Hippocampal formation (tissue), 2 donors: ENCODE measurements around the gene CADPS.

ENCODE experiments used
- DNase-seq, 2 donors: peaks; one replicate each; lab custom pipeline; 2025; lab: John Stamatoyannopoulos, UW

CADPS gene

GRCh38 chr3:62812631-62813030, 62.6 kb downstream of the CADPS start:
- no peak for DNase-seq

GRCh38 chr3:62811119-62811518, 64.1 kb downstream of the CADPS start:
- DNase-seq, result no peak

- no peak for DNase-seq
Observed at GRCh38 chr3:62809369-62809768, 65.8 kb downstream of the CADPS start.

DNA sequence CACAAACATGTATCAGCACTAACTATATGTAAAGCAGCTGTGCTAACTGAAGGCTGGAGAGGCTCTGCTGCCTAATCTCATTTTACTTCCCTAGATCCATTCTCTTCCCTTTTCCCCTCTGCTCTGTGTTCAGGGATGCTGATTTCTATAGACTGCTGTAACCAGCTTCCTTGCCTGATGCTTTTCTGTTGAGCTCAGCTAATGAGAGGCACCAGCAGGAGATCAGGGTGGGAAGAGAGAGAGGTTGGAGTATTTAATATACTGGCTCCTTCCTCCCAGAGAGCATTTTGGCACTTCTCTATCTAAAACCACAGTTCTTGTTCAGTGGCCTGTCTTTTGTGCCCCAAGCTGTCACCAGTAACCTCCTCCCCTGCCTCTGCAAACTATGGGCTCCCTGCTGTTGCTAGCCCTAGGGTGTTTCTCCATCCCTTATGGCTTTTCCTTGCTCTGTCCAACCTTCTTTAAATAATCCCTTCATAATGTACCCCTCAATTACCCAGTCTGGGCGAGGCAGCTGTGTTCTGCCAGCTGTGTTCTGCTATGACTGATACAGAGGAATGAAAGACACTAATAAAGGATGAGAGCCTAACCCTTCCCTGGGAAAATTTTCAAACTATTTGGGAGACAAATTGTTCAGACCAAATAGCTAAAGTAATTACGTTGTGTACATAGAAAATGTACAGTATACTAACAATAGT, 69.5 kb downstream of the CADPS start:
- no peak for DNase-seq

- no peak for DNase-seq
Observed at GRCh38 chr3:62805106-62805505, 70.1 kb downstream of the CADPS start.

- DNase-seq, result no peak
Observed at GRCh38 chr3:62803276-62803675, 71.9 kb downstream of the CADPS start.

GRCh38 chr3:62798000-62798399, 77.2 kb downstream of the CADPS start:
- DNase-seq, result no peak

GRCh38 chr3:62797132-62797531, 78.1 kb downstream of the CADPS start:
- no peak for DNase-seq

GRCh38 chr3:62795978-62796657, 79.1 kb downstream of the CADPS start:
- no peak for DNase-seq

DNA sequence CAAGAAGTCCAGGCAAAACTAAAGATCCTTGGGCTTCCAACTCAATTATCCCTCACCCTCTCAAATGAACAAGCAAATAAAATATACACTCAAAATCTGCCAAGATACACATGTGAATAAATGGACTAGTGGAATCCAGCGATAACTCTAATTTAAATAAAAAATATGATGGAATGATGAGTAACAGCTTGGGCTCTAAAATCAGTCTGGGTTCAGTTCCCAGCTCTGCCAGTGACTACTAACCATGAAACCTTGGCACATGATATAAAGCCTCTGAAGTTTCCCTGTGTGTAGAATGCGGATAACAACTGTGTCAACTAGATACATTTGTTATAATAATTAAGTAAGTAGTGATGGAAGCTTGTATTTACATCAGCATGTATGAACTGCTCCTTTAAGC, 81.3 kb downstream of the CADPS start:
- no peak for DNase-seq

- no peak for DNase-seq
Observed at GRCh38 chr3:62785384-62785783, 89.8 kb downstream of the CADPS start.

DNA sequence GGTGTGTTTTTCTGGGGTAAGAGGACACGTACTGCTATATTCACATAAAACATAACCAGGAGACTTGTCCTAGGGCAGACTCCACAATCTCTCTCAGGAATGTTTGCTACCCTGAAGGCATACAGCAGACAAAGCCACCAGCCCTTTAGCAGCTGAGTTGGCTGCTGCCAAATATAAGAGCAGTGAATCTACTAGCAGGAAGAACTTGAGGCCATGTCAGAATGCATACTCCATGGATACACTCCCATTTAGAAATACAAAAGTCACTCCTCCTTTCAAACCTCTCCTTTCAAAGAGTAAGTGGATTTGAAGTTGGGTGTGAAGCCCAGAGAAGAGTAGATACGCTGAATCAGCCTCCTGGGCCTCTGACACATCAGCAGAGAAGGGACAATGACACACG, 94.1 kb downstream of the CADPS start:
- no peak for DNase-seq

GRCh38 chr3:62777674-62778073, 97.5 kb downstream of the CADPS start:
- no peak for DNase-seq

DNA sequence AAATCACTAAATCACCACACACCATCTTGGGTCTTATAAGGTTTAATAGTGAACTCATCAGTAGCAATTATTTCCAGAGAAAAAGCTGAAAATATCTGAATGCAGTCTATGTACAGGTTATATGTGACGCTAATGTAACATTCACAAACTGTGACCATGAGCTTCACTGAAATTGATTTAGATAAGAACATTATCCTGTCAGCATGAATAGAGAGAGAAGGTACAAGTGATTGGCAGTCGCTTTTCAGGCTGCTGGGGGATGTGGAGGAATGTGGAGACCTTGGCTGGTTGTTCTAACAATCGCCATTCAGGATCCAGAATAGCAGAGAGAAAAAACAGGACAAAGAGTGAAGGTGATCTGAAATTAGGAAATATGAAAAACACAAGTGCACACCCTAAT, 98.1 kb downstream of the CADPS start:
- no peak for DNase-seq

DNA sequence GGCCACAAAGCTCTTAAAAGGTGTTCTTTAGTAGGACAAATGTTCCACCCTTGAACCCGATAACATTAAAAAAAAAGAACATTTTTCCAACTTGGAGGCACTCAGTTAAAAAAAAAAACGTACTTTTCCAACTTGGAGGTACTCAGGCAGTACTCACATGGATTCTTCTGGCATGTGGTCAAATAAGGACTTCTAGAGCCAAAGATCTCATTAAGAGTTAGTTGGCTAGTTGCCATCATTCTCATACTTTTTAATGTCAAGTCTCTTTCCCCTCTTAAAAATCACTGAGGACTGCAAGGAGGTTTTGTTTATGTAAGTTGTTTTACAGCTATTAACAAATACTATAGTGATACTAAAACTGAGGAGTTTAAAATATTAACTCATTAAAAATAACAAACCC, 101.0 kb downstream of the CADPS start:
- no peak for DNase-seq

GRCh38 chr3:62771331-62772072, 103.7 kb downstream of the CADPS start:
- DNase-seq, result no peak

DNA sequence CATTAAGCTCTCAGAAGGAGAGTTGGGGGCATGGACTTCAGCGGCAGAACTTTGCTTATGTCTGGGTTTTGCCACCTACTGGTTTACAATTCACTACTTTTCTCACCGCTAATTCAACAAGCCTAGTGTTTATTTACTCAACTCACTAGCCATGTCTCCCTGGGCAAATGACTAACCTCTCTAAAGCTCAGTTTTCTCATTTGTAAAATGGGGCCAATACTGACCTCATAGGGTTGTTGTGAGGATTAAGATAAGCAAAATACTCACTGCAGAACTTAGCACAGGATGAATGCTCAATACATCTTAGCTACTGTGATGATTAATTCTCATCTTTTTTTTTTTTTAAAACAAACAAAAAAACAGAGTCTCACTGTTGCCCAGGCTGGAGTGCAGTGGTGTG, 106.3 kb downstream of the CADPS start:
- DNase-seq, result no peak

GRCh38 chr3:62761711-62762110, 113.5 kb downstream of the CADPS start:
- DNase-seq, result no peak

DNA sequence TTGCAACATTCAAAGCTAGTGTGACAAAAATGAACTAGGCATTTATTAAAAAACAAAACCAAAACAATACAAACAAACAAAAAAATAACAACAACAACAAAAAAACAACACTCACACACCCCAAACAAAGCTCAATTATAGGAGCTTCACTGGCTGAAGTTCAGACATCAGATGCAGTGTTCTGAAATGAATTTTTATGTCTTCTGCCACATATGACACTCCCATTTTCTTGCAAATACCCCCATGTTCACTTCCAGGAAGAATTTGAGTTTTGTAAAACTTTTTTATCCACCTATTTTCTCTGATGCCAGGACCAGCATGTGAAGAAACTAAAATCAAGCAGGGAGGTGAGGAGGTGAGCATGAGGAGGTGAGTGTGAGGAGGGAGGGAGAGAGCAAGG, 113.9 kb downstream of the CADPS start:
- no peak for DNase-seq

DNA sequence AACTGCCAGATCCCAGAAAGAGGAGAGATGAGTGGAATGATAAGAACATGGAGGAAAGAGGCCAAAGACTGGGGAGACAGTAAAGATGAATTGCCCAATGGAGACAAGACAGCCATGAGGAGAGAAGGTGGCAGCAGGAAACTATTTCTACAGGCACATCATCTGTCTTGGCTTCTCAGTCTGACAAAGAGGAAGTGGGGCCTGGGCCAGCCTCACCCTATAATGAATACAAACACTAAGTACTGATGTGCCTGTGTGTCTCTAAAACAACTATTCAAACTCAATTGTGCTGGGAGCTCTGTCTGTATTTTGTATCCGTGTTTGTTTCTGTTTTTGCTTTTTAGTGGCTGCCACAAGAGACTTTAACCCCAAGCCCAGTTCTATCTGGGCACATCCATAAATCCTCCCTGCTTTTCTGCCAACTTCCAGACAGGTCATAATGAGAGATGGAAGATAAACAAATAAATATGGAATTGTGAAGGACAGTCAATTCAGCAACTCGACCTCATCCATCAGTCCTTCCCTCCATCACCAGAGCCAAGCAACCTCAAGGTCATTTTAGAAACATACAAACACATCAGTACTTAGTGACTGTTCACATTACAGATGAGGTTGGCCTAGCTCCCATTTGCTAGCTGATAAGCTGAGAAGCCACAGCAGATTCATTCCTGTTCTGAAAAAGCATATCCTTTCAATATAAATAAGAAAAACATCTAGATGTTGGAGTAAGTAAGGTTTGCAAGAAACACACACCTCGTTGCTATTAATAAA, 116.7 kb downstream of the CADPS start:
- no peak for DNase-seq

- no peak for DNase-seq
Observed at GRCh38 chr3:62757045-62757444, 118.2 kb downstream of the CADPS start.

GRCh38 chr3:62755285-62755684, 119.9 kb downstream of the CADPS start:
- DNase-seq, result no peak
